Ovary (tissue), 9 donors: ENCODE data around the gene SLC22A23. TPM values are rescaled to one million over a fixed set of nuclear protein-coding genes. Genes with fewer than 3 reads are reported as not detected.

Source experiments
- DNase-seq, 5 donors: peaks; one replicate each; pipeline ENCODE4 v3.0.0-alpha.2; 2019 to 2020
- H3K27ac ChIP-seq, 2 donors: fragments of 200-600 bp; one replicate each; pipeline versions ENCODE4 v1.5.1 to v1.8.0; 2019 to 2022
- H3K27me3 ChIP-seq: fragments of 200-600 bp; one replicate; pipeline ENCODE4 v1.8.0; 2022
- H3K36me3 ChIP-seq: fragments of 200-600 bp; sonication (generic); one replicate; pipeline ENCODE4 v1.5.1; 2019
- H3K4me1 ChIP-seq: one replicate; pipeline ENCODE4 v1.8.1; 2013; ENCODE audit warnings: mild to moderate bottlenecking, moderate library complexity; ENCODE audit not compliant: insufficient read depth
- H3K4me3 ChIP-seq: fragments of 200-600 bp; sonication (generic); one replicate; pipeline ENCODE4 v1.5.1; 2017
- H3K9me3 ChIP-seq, 2 donors: fragments of 200-600 bp in 1 of 2; sonication (generic) in 1 of 2; one replicate each; pipeline versions ENCODE4 v1.5.1 to v1.8.1; 2013 to 2019; ENCODE audit warnings: mild to moderate bottlenecking in 1 of 2, moderate library complexity in 1 of 2
- CTCF ChIP-seq, 3 donors: fragments of 450-650 bp in 2 of 3; fragments of 200-600 bp in 1 of 3; IDR thresholded peaks; one replicate each; pipeline versions ENCODE4 v1.5.1 to v1.8.0; 2016 to 2022; ENCODE audit warnings: antibody characterized with exemption in 3 of 3, mild to moderate bottlenecking in 1 of 3
- EP300 ChIP-seq: sonication (generic); formaldehyde crosslinking; IDR thresholded peaks from one replicate; pipeline ENCODE4 v1.6.1; 2017; ENCODE audit warnings: antibody characterized with exemption
- POLR2A ChIP-seq: fragments of 450-650 bp; IDR thresholded peaks from one replicate; pipeline ENCODE4 v1.6.1; 2017; ENCODE audit warnings: antibody characterized with exemption, mild to moderate bottlenecking, moderate library complexity
- WGBS, 3 donors: extraction: QIAGEN DNeasy Blood & Tissue Kit in 1 of 3; methylation state at CpG; one replicate each; pipeline versions ENCODE4 v1.1.5 to v1.1.7; 2013 to 2017; 5-methylcytosine and 5-hydroxymethylcytosine counted together
- intact Hi-C, 4 donors: fragments of 100-400 bp; cut with DNase I; formaldehyde crosslinking; loops; one replicate each; pipeline versions ENCODE4 v1.11.0 to v1.15.1; 2022 to 2023
- polyA plus RNA-seq, 2 donors: library from polyadenylated mRNA; stranded (reverse); fragments of 200-250 nt in 1 of 2; fragments of 350-450 nt in 1 of 2; fragmentation: Illumina TruSeq in 1 of 2; extraction: RNeasy Lipid Tissue Mini Kit (QIAGEN cat#74804) in 1 of 2; gene quantifications; one replicate each; pipeline ENCODE4 v1.2.3, GENCODE V29; 2013 to 2014
- total RNA-seq, 7 donors: library from RNA; depleted of rRNA in 2 of 7; stranded (reverse); fragments of >200 nt in 2 of 7; fragmentation: NEBNext Ultra II Directional in 3 of 7; extraction: Animal tissue kit (Norgen Biotek cat#: 25700) in 3 of 7; gene quantifications; one replicate each; pipeline versions ENCODE4 v1.1.0 to v1.2.4, GENCODE V29; 2016 to 2023
- donor health status: DM: no; HTN: no; CAD: no; lungs with moderate emphysema.
- donor health status: DM: no; HTN: no; CAD: no.
- donor health status: Bipolar disorder and iron deficiency.
- donor health status: DM: yes; HTN: yes; CAD: no.
- donor health status: DM: no; HTN: no; CAD: no.
- donor health status: DM: yes; HTN: yes; CAD: no.

Gene SLC22A23
- total and polyA plus RNA-seq, 9 donors: 2.3 to 31.0 (median 5.2) TPM

GRCh38 chr6:3421143-3421542, 35.7 kb downstream of the SLC22A23 start:
- DNase-seq: no peak
- Histone ChIP-seq H3K27ac (no peak overlapping the region), H3K4me1 (no peaks in the 10 kb centered on the region), H3K36me3 (no peaks in the 10 kb centered on the region), H3K4me3 (no peak overlapping the region), H3K9me3 (no peaks in the 10 kb centered on the region), H3K27me3 (no peaks in the 10 kb centered on the region)
- no peak for TF ChIP-seq POLR2A
- no peak for TF ChIP-seq CTCF (IDR thresholded peaks at IDR 0.05)
- no peak for TF ChIP-seq EP300
- 81 to 88% (median 84%) methylated on average over 3 of the region's 3 CpGs for WGBS, 3 donors
- intact Hi-C loops: no loop called here

GRCh38 chr6:3419624-3420272, 37.1 kb downstream of the SLC22A23 start:
- Histone ChIP-seq H3K27me3 (no peaks in the 10 kb centered on the region), H3K36me3 (no peaks in the 10 kb centered on the region), H3K9me3 (no peaks in the 10 kb centered on the region), H3K4me1 (no peaks in the 10 kb centered on the region), H3K4me3 (no peak overlapping the region), H3K27ac (no peak overlapping the region)
- TF ChIP-seq CTCF (IDR thresholded peaks at IDR 0.05) (no peak), EP300 (no peak), POLR2A (no peak)
- intact Hi-C loops: loop anchor here in 1 of 4 donors (10.0 kb wide), 1 partner anchor 115 kb away; no protein-coding TSS in a partner anchor
- DNase-seq: no peak
- WGBS, 3 donors: 79 to 83% (median 82%) methylated on average over 3 of the region's 3 CpGs

- Histone ChIP-seq H3K36me3 (no peaks in the 10 kb centered on the region), H3K27ac (no peak overlapping the region), H3K9me3 (no peaks in the 10 kb centered on the region), H3K27me3 (no peaks in the 10 kb centered on the region), H3K4me3 (no peak overlapping the region), H3K4me1 (no peaks in the 10 kb centered on the region)
- intact Hi-C loops: loop anchor here in 1 of 4 donors (10.0 kb wide), 1 partner anchor 114 kb away; no protein-coding TSS in a partner anchor
- 86 to 93% (median 88%) methylated on average over 8 of the region's 8 CpGs for WGBS, 3 donors
- TF ChIP-seq POLR2A (no peak), EP300 (no peak), CTCF (IDR thresholded peaks at IDR 0.05) (no peak)
- DNase-seq: no peak
These were observed 38.3 kb downstream of the SLC22A23 start for GRCh38 chr6:3418496-3419060.

- no peaks in the 10 kb centered on the region for H3K9me3 ChIP-seq
- no peaks in the 10 kb centered on the region for H3K27me3 ChIP-seq
- H3K4me1 ChIP-seq: no peaks in the 10 kb centered on the region
- DNase-seq: no peak
- intact Hi-C loops: loop anchor here in 1 of 4 donors (10.0 kb wide), 1 partner anchor 113 kb away; no protein-coding TSS in a partner anchor
- no peak overlapping the region for H3K27ac ChIP-seq
- no peak for TF ChIP-seq EP300
- TF ChIP-seq POLR2A: no peak
- TF ChIP-seq CTCF (IDR thresholded peaks at IDR 0.05): no peak
- H3K4me3 ChIP-seq: no peak overlapping the region
- WGBS, 3 donors: 78 to 80% (median 79%) methylated on average over 4 of the region's 4 CpGs
- no peaks in the 10 kb centered on the region for H3K36me3 ChIP-seq
These were observed 39.4 kb downstream of the SLC22A23 start for GRCh38 chr6:3417473-3417872.
